ENCODE data around the gene PABPC4L.

DNA sequence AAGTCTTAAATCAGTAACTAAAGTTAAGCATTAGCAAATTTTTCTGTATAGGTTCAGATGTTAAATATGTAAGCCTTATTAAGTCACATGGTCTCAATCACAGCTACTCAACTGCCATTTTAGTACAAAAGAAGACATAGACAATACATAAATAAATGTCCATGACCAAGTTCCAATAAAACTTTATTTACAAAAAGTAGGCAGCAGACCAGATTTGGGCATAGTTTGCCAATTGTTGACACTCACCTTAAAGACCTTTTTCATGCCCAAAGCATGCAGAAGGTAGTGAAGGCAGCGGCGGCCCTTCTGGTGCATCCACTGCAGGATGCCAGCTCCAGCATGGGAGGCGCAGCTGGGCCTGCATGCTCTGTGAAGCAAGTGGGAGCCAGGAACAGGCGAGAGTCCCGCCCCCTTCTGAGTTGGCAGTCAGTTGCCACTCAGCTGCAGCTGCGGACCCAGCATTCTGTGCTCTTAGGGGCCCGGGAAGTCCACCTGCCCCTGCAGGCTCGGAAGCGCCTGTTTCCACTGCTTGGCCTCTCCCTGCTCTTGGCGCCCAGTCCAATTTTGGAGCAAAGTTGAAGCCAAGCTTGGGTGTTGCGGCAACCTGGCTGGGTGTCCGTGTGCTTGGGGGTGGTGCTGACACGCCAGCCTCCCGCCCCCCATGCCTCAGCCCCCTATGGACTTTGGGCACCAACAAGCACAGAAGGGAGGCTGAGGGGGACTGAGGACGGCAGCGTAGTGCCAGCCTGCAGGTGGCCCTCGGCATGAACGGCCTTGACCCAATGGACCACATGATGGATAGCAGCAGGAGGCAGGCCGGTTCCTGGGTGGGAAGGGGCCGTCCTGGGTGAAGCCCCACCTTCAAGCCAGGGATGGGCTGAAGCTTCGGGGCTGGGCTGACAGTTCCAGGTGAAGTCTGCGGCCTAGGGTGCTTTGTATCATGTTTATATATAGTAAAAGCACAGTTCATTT lies 42.4 kb upstream of the PABPC4L start:
- TF ChIP-seq, protein P1, sequence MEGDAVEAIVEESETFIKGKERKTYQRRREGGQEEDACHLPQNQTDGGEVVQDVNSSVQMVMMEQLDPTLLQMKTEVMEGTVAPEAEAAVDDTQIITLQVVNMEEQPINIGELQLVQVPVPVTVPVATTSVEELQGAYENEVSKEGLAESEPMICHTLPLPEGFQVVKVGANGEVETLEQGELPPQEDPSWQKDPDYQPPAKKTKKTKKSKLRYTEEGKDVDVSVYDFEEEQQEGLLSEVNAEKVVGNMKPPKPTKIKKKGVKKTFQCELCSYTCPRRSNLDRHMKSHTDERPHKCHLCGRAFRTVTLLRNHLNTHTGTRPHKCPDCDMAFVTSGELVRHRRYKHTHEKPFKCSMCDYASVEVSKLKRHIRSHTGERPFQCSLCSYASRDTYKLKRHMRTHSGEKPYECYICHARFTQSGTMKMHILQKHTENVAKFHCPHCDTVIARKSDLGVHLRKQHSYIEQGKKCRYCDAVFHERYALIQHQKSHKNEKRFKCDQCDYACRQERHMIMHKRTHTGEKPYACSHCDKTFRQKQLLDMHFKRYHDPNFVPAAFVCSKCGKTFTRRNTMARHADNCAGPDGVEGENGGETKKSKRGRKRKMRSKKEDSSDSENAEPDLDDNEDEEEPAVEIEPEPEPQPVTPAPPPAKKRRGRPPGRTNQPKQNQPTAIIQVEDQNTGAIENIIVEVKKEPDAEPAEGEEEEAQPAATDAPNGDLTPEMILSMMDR (IDR thresholded peaks at IDR 0.05): no peak
- no peak for TF ChIP-seq POLR2A (IDR thresholded peaks at IDR 0.05)

Measured in heart left ventricle (tissue), 13 donors.